GM19035 (cell line): Measurements from ENCODE around the gene IGF1R.

Source experiments
- ATAC-seq: cut with Tn5 transposase; IDR thresholded peaks from one replicate; pipeline ENCODE4 v1.9.1; 2021; ENCODE audit not compliant: unreplicated experiment

The IGF1R gene

DNA sequence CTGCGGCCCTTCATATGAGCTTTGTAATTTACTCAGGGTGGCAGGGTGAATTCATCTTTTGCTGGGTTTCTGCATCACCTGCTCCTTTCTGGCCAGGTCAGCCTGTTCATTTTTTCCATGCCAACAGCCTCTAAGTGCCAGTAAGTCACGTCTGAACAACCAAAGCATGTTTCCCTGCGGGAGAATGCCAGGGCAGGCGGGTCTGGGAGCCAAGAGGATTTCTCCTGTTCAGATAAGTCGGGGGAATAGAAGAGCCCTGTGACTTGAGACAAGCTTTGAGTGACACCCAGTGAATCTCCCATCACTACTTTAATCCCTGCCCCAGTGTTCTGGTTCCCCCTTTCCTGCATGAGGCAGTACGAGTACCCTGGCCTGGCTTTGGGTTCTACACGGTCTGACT lies 206.2 kb downstream of the IGF1R start:
- no peak for ATAC-seq

DNA sequence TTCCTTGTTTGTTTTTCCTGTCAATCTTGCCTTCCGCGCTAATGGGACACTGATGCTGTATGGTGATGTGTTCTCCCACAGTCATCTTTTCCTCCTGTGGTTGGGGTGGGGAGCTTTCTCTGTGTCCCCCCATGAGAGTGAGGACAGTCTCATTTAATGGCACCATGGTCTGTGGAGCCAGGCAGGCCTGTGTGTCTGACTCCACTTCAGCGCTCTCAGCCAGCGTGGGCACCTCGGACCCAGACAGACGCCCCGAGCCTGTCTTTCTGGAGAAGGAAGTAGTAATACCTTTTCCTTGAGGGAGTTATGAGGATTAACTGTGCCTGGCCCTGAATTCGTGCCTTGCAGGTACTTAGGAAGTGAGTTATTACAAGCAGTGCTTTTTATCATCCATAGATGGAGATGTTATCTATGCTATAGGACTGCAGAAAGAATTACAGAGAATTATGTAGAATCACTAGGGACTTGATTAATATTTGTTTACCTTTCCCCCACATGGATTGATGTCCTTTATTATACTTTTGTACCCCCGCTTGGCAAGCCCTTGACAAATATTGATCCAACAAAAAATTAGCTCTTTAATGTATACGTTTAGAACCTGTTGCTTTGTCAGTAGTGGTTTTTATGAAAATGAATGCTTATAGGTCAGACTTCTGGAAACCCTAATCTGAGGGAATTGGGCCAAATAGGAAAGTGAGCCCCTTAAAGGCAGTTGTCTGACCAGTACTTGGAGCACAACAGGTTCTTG lies 206.9 kb downstream of the IGF1R start:
- no peak for ATAC-seq

DNA sequence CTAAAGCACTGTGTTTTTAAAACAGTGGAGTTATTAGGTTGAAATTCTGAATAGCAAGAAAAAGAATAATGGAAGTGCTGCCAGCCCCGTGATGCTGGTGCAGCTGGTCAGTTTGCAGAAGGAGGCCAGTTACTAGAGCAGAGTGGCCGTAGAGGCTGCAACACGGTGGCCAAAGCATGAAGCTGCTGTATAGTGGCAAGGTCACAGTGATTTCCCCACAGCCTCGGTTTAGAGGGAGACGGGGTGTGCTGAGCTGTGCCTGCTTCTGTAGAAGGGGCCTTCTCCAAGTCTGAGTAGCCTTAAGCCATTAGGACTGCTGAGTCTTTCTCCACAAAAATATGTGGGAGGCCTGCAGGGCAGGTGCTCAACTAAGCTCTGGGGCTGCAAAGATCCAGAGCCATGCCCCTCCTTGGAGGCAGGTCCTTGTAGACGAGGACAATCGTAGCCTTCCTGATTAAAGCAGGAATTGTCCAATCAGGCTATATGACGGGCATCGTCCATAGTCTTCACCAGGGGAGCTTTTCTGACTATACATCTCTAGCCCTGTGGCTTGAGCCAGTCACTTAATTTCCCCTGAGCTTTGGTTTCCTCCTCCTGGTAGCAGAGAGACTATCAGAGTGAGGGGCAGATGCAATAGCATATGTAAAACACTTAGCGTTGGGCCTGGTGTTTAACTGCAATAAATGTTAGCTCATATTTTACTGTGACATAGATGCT lies 207.6 kb downstream of the IGF1R start:
- no peak for ATAC-seq

DNA sequence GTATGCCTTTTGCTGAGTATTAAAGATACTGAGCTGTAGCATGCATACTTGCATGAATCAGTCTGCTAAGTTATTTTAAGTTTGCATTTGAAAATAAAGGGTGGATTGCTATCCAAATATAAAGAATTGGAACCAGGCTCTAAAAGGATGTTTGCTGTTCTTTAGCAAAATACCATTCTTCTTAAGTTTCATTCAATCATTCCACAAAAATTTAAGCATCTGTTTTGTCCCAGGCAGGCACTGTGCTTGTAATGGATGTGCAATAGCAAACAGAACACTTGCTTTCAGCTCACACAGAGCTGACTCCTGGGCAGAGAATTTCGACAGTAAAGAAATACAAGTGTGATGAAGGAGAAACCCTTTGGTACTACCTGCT lies 208.2 kb downstream of the IGF1R start:
- no peak for ATAC-seq

DNA sequence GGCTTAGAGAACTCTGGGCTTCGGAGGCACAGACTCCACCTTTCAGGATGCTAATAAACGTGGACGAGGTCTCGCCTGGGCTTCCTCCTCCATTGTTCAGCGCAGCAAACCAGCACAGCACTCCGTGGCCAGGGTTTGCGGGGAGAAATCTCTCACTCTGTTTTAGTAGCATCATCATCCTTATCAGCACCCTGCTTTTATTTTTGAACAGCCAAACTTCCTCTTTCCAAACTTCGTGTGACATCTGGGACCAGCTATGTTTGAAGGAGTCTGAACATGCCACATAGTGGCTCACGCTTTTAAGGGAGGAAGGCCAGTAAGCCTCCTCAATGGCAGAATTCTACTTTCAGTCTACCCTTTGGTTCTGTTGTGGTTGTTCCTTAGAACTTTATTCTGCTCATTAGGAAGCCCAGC lies 210.3 kb downstream of the IGF1R start:
- ATAC-seq, result no peak

DNA sequence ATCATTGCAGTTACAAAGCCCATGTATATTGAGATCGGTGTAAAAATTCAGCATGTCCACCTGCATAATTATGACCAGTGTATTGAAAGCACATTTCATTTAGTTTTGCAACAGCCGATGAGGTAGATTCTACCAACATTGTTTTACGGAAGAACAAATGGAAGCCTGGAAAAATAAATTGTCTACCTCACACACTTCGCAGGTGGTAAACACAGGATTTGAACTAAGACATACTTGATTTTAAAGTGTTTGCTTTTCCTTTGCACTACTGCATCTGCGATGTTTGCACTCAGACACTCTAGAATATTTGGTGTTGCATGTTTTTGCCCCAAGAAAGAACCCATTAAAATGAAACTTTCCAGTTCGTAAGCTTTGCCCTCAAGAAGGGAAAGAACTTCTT lies 210.8 kb downstream of the IGF1R start:
- no peak for ATAC-seq

DNA sequence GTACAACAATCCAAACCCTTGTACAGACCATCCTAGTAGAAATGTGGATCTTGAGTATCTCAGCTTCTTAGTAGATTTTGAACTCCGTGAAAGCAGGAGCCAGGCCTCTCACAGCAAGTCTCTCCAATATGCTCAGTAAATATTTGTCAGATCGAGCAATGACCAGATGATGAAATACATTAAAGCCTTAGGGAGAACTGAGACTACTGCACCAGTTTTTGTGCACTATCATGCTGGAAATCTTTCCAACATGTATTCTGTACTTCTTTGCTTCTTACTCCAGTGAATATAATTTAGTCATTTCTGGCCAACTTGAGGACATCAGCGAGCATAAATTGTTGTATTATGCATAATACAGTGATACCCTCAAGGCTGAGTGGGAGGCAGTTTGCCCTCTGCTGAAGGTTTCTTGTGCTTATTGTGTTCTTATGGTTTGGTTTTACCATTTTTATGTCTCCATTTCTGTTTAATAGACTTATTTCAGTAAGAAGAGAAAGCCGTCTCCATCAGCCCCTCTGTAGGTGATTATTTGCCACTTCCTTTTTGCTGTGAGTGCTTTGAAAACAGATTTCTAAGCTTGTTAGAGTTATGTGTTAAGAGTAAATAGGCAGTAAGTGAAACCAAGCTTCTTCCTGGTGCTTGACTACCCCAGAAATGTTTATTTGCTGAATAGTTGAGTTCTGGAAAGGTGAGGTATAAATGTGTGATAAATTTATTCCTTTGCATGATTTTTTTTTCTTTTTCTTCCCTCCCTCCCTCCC lies 212.1 kb downstream of the IGF1R start:
- ATAC-seq, result no peak

DNA sequence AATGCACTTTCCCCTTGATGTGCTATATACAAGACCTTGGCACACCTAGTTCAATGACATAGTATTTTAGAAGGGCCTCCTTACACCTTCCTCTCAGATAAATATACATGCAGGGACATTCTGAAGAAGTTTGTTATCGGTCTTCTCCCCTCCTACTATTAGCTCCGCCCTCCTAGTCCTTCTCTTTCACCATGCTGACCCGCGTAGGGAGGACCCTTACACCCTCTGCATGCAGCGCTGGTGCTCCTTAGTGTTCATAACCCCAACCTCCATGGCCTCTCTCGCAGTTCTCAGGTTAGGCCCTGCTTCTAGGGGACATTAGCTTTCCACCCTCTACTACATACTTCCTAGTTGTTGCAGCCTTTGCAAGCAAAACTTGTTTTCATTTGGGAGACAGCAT lies 212.8 kb downstream of the IGF1R start:
- no peak for ATAC-seq

DNA sequence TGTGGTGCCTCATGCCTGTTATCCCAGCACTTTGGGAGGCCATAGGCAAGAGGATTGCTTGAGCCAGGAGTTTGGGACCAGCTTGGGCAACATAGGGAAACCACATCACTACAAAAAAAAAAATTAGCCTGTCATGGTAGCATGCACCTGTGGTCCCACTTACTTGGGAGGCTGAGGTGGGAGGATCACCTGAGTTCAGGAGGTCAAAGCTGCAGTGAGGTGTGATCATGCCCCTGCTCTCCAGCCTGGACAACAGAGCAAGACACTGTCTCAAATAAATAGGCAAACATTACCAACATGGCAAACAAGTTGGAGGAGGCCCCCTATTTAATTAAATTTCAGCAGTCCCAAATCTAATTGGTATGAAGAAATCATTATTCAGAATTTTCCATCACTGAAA lies 215.6 kb downstream of the IGF1R start:
- ATAC-seq, result no peak

DNA sequence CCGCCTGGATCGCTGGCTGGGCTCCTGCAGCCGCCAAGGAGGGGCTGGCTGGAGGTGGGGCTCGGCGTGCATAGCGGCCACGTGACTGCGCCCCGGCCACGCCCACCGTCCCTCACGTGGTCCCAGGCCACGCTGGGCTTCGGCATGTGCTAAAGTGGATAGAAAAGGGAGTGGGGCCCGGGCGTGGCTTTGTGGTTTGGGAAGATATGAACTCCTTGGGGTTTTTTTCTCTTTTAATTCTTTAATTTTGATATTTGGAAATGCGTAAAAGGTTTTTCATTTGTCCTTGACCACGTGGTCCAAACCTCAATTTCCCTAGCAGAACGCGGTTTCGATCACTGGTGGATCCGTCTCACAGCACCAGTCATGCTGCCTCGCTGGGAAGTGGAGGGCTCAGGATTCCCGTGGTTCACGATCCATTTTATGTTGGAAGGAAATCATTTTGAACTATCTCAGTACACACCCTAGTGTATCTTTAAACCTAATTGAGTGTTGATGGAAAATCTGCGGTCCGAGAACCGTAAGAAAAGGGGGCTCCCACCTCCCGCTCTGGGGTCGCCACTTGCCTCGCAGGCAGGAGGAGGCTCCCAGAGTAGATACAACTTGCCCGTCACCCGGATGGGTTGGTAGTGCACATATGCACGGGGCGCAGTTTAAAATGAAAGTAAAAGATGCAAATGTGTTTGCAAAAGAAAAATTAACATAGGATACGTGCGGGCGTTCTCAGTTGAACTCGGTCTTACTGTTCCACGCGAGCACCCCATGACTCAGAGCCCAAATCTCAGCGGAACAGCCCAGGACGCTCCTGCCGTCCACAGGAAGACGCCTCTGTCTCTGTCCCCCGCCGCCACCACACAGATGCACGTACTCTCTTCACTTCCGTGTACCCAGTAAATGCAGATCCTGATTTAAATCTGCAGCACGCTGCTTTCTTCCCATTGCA lies 217.3 kb downstream of the IGF1R start:
- peak; percentile 92 for ATAC-seq

DNA sequence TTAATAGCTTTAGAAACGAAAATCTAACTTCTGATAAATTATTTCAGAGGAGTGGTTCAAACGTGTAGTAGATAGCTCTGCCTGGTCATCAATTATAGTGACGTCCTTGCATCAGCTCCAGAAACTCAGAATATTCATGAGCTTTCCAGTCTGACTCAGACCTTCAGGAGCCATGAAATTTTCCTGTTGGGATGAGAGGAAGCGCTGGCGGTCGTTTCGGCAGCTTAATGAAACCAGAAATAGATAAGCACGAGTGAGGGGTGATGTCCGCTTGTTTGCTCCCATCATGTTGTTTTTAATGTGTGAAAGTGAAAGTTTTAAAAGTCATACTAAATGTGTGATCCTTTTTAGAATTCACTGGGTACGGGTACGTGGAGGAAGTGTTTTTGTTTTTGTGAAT lies 218.2 kb downstream of the IGF1R start:
- no peak for ATAC-seq

DNA sequence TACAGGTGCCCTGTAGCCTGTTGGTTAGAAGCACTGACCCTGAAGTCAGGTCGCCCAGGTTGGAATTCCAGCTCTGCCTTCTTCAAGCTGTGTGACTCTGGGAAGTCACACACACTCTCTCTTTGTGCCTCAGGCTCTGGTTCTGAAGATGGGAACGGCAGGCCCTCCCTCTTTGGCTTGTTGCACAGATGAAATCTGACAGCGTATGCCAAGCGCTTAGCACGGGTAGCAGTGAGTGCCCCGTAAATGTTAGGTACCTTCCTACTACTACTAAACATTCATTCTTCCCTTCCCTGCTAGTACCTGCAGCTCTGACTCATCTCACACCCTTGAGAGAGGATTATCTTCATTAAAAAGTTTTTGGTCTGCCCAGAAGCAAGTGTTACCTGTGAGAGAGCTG lies 220.2 kb downstream of the IGF1R start:
- no peak for ATAC-seq

DNA sequence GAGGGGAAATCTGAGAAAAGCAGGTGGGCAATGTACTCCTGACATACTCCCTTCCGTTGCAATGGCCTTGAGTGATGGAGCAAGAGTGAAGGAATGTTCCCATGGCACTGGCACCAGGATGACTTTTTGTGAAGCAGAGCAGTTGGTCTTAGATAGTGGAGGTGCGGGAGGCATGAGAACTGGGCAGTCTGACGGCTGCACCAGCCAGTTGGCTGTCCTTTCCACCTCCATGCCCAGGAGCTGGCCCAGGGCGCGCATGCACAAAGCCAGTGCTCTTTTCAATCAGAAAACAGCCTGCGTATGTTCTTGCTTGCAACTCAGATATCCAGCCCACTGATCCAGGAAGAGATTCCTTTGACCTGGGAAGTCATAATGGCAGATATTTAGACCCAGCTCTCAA lies 222.4 kb downstream of the IGF1R start:
- no peak for ATAC-seq

DNA sequence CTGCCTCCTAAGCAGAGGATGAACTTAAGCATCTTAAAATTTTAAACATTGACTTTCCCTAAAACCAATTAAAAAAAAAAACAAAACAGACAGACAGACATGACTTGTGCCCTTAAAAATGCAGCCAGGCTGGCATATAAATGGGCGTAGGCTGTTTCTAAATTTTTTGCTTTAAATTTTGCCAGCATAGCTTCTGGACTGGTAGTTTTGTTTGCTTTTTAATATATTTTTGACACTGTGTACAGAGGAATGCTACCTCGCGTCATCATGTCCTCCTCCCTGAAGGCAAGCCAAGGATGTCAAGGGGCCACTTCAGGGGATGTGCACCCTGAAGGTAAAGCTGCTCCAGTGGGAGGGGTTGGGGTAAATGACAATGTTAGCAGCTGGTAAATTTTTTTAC lies 224.4 kb downstream of the IGF1R start:
- no peak for ATAC-seq

DNA sequence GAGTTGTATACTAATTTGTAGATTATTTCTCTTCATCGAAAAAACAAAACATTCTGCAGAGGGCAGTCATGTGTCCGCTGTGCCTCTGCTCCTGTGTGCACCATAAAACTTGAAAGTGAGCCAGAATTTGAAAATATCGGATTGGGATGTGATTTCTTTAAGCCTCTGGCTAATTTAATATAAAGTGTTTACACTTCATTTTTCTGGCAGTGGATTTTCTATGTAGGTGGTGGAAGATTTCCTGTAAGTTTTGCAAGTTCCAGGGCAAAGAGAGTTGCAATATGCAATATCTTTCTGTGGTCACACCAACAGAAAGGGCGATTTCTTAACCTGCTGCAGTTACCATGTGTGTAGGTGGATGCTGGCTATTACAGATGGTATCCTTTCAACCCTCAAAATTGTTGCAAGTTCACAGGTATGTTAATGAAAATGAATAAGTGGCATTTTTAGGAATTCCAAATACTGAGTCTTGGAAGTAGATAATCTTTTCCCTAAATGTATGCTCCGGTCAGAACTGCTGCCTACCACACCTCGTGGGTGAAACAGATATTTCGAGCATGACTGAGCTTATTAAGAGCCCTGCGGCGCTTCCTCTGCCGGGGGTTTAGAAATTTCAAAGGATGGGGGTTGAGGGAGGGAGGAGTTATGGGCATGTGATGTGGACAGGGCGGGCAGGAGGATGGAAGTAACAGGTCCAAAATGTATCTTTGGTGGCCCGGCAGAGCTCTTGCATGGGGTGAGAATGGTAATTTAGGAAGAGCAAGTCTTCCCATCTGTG lies 225.3 kb downstream of the IGF1R start:
- no peak for ATAC-seq

DNA sequence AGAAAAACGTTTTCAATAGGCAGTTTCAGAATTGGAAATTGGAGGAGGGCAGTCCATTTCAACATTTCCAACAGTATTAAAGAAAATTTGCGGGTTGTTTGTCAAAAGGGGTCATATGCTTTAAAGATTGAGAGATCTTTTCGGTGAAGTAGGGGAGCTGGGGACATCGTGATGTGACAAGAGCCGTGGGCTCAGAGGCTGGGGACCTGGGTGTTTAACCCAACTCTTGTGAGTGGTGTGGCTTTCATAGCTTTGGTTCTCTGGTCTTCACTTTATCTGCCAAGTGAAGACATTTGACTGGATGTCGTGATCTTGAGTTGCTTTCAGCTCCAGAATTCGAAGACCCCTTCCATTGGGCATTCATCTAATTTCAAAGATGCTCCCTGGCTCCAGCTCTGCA lies 226.0 kb downstream of the IGF1R start:
- no peak for ATAC-seq

DNA sequence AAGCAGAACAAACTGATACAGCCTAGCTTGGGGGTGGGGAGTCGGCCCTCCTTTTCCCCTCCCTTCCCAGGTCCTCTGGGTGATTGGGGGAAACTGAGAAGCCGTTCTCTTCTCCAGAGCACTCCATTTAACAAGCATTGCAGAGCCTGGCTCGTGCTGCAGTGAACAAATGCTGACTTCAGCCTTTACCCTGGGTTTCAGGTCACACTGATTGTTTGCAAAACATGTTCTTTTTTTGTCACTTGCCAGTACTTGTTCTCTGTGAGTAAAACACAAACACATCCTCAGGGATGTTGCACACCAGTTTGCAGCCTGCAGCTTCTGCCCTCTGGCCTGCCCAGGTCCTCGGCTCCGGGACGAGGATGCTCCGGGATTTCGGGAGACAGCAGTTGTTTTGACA lies 226.4 kb downstream of the IGF1R start:
- no peak for ATAC-seq

DNA sequence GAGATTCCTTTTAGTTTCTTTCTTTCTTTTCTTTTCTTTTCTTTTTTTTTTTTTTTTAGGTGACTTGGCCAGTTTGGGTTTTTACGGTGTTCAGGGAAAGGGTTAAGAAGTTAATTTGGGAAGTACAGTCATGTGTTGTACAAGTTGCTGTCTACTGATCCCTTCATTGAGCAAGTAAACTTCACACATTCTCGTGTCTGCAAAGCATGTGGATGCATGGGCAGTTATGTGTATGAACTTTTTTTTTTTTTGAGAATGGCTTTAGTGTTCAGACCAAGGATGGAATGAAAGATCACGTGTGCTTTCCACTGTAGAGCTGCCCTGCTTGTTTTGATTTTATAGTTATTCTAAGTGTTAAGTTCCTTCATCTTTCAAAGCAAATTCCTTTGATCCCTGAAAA lies 227.0 kb downstream of the IGF1R start:
- no peak for ATAC-seq

DNA sequence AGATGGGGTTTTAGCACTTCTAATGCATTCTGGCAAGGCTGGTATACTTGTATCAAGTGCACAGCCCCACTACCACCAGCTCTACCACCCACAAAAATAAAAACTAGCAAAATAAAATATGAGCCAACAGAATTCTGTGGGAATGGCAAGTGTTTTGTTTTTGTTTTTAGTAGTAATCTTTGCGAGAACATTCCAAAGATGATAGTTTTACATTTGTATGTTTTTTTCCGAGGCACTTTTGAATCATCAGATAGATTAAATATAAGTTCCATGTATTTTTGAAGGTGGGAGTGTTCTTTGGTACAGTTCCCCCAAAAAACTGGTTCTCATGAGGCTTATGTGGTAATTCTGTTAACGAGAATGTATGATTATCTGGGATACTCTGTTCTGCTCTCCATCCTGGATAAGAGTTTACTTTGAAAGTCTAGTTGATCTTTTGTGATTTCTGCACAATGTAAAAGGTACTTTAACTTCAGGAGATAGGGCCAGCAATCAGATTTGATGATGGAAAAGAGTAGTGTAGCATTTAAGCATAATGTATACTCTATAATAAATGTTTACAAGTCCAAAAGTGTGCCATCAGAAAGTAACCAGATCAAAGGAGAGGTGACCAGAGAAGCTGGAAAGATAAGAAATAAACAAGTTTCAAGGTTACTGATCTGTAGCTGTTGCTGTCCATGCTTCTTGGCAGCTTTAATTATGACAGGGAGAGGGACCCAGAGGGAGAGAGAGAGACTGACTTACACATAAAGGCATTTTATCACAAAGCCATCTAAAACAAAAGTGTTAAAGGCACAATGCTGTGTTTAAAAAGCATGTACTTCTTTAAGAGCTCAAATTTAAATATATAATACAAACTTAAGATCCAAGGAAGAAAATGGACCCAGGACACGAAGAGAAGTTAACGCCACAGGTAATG lies 228.4 kb downstream of the IGF1R start:
- no peak for ATAC-seq
